AG04449 (cell line): ENCODE measurements around the gene USH2A.
A peak's percentile ranks its signal among the peaks of the same experiment; 100 is the strongest.

Source experiments
- CTCF ChIA-PET: fragments of 350-600 bp; formaldehyde crosslinking; extraction: SDS; loops from one replicate; lab custom pipeline; 2021; ENCODE audit warnings: antibody characterized with exemption; lab: Yijun Ruan, JAX
- POLR2A ChIA-PET: fragments of 400-600, 350-600 bp; formaldehyde crosslinking; extraction: SDS; loops from one replicate; lab custom pipeline; 2020; ENCODE audit warnings: antibody characterized with exemption, inconsistent platforms; lab: Yijun Ruan, JAX
- DNase-seq: peaks from one replicate; pipeline ENCODE4 v3.0.0-alpha.2; 2010; ENCODE audit warnings: low read depth, low spot score
- H3K4me3 ChIP-seq: 2 replicates; pipeline ENCODE4 v1.5.1; 2011; ENCODE audit warnings: low read depth, mild to moderate bottlenecking, control low read depth, low read length
- CTCF ChIP-seq: IDR thresholded peaks from one replicate; pipeline ENCODE4 v1.5.1; 2011; ENCODE audit warnings: mild to moderate bottlenecking, moderate library complexity, low read length, control low read depth, inconsistent platforms; ENCODE audit not compliant: insufficient read depth; ENCODE audit errors: missing control alignments

USH2A gene

GRCh38 chr1:215911406-215911968 is 511.8 kb downstream of the USH2A start:
- POLR2A ChIA-PET: no interaction called here
- DNase-seq: no peak
- no peak overlapping the region for H3K4me3 ChIP-seq
- CTCF ChIA-PET: no interaction called here
- no peak for TF ChIP-seq CTCF

- no peak overlapping the region for H3K4me3 ChIP-seq
- TF ChIP-seq CTCF: no peak
- peak; percentile 52 for DNase-seq
- POLR2A ChIA-PET: no interaction called here
- CTCF ChIA-PET: no interaction called here
Measured at GRCh38 chr1:215905493-215906115, 517.6 kb downstream of the USH2A start.

GRCh38 chr1:215900684-215901083 is 522.6 kb downstream of the USH2A start:
- POLR2A ChIA-PET: no interaction called here
- CTCF ChIA-PET: no interaction called here
- H3K4me3 ChIP-seq: no peak overlapping the region
- no peak for TF ChIP-seq CTCF
- no peak for DNase-seq

GRCh38 chr1:215899901-215900300 is 523.3 kb downstream of the USH2A start:
- POLR2A ChIA-PET: no interaction called here
- no peak overlapping the region for H3K4me3 ChIP-seq
- CTCF ChIA-PET: no interaction called here
- no peak for TF ChIP-seq CTCF
- no peak for DNase-seq

GRCh38 chr1:215895893-215896292 is 527.4 kb downstream of the USH2A start:
- H3K4me3 ChIP-seq: no peak overlapping the region
- no peak for DNase-seq
- ChIA-PET POLR2A (no interaction called here), CTCF (no interaction called here)
- TF ChIP-seq CTCF: no peak

- DNase-seq: no peak
- TF ChIP-seq CTCF: no peak
- ChIA-PET POLR2A (no interaction called here), CTCF (no interaction called here)
- no peak overlapping the region for H3K4me3 ChIP-seq
Measured at GRCh38 chr1:215895276-215895675, 528.0 kb downstream of the USH2A start.
